Fibroblast of skin of left biceps (primary cell): ENCODE results near the gene PARP6.

ENCODE experiments used
- DNase-seq, 2 experiments: peaks; one replicate each; pipeline ENCODE4 v3.0.0-alpha.2; 2013; ENCODE audit warnings: low read depth in 2 of 2

Gene PARP6, protein sequence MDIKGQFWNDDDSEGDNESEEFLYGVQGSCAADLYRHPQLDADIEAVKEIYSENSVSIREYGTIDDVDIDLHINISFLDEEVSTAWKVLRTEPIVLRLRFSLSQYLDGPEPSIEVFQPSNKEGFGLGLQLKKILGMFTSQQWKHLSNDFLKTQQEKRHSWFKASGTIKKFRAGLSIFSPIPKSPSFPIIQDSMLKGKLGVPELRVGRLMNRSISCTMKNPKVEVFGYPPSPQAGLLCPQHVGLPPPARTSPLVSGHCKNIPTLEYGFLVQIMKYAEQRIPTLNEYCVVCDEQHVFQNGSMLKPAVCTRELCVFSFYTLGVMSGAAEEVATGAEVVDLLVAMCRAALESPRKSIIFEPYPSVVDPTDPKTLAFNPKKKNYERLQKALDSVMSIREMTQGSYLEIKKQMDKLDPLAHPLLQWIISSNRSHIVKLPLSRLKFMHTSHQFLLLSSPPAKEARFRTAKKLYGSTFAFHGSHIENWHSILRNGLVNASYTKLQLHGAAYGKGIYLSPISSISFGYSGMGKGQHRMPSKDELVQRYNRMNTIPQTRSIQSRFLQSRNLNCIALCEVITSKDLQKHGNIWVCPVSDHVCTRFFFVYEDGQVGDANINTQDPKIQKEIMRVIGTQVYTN

DNA sequence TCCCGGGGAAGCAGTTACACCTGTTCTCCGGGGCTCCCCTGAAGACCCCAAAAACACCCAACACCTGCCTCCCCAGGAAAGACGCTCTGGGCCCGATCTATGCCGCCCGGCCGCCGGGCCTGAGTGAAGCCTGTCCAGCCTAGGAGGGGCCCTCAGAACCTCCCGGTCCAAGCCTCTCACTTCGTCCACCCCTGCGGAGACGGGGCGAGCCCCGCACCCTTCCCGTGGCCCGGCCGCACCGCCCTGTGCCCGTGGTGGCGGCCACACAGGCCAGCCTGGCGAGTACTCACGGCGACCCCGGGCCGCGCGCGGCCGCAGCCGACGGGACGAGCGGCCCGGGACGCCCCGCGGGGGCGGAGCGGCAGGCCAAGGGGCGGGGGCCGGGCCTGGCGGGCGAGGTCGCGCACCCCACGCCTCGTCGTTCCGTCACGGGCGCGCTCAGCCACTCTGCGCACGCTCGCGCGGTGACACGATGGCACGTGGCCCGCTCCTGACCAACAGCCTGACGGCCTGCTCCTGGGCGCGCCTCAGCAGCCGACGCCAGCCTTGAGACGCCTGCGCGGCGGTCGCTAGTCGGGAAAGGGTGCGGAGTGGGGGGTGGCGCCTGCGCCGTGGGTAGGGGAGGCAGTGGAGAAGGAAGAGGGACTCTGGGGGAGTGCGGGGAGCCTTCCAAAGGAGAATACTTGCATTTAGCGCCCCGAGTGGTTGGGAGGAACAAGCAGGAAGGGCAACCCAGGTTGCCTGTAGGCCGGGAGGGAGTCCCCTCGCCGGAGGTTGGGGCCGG is at the start of gene PARP6:
PARP6 (minus strand) TSS at position 342 of the 784 bp plus-strand sequence. CDS start 5,077 bp downstream, outside the sequence.
- peak; percentile 96 for DNase-seq

DNA sequence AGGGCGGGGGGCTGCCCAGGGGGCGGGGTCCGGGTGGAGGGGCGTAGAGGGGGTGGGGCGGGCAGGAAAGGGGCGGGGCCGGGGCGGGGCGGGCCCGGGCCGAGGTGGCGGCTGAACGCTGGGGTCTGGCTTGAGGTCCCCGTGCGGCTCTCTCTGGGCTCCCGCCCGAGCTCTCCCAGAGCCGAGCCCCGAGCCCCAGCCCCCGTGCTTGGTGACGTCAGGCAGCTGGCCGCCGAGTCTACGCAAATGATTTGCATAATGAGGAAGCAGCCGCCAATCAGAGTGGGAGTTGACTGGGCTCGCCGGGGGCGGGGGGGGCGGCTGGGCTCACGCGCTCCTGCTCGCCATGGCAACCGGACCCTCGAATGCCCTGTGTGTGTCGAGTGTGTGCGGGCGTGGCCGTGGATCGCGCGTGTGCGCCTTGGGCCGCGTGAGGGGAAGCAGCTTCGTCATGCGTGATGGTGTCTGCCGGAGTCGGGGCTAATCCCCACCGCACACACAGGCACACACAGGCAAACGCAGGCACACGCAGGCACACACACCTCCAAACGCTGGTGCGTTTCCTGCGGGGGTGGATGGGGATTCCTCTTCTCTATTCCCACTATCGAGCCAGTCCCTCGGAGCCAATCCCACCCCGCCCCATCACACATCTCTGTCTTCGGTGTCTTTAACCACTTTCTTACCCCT is 47.8 kb upstream of the PARP6 start, which contains the start of gene CELF6:
CELF6 (minus strand) TSS at position 173 of the 687 bp plus-strand sequence. CDS start 283 bp downstream, outside the sequence.
- DNase-seq: peak; percentile 25 to 34

DNA sequence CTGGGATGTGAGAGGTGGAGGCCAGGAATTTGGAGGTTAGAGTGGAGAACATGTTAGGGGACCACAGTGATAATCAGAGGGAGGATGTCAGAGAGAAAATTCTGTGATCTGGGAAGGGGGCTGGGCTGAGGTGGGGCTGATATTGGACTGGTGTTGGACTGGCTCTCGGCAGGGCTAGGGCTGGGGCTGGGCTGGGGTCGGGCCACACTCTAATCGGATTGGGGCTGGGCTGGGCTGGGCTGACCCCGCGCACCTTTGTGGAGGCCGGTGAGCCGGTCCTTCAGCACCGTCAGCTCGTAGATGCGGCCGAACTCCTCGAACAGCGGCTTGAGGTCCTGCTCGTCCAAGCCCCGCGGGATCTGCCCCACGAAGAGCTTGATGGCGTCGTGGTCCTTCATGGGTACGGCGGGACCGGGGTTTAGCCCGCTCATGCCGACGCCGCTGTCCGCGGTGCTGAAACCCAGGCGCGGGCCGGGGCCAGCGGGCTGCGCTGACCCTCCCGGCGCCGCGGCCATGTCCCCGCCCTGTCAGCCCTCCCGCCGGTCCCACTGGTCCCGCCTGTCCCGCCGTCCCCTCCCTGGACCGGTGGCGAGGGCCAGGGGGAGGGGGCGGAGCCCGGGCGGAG is 47.1 kb upstream of the PARP6 start:
- DNase-seq: no peak

DNA sequence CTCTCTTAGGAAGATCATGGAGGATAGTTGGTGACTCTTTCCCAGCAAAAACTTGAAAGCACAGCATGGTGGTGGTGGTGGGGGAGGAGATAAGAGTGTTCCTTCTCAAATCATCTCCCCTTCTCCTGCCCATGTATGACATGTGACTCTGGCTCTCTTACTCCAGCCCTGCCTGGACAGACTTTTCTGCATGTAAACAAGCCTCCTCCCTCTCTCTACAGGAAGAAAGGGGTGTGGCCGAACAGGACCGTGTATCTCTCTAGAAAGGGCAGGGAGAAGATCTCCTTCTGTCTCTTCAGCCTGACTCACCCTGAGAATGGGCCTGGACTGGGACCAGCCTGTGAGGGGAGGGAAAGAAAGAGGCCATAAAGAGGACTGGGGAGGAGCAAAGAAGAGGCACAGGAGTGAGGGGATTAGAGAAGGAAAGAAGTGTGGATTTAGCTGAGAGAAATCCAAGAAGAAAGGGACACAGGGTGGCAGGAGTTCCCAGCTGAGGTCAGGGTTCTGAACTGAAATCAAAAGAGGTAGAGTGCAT is 46.1 kb upstream of the PARP6 start:
- no peak for DNase-seq

DNA sequence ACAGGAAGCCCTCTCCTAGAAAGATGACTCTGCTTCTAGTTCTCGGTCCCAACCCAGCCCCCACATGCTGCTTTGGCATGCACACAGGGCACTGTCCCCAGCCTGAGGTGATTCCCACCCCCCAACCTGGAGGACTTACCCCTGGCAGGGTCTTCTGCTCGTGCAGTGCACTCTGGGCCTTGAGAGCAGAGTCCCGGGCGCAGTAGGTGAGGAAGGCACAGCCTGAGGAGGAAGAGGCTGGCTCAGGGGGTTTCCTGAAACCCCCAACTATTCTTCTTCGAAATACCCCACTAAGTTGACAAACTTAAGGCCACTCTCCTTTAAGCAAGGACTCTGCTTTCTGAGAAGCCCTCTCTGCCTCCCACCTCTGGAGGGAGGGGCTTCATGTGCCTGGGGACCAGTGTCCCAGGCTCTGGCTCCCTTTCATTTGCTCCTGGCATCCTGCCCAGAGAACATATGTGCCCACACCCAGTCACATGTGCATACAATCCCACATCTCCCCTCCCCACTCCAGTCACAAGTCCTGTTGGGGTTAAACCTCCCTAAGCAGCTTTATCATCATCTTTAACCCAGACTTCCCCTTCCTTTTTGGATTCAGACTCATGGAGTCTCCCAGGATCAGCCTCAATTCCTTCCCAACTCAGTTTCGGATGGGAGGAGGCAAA is 43.5 kb upstream of the PARP6 start:
- no peak for DNase-seq

DNA sequence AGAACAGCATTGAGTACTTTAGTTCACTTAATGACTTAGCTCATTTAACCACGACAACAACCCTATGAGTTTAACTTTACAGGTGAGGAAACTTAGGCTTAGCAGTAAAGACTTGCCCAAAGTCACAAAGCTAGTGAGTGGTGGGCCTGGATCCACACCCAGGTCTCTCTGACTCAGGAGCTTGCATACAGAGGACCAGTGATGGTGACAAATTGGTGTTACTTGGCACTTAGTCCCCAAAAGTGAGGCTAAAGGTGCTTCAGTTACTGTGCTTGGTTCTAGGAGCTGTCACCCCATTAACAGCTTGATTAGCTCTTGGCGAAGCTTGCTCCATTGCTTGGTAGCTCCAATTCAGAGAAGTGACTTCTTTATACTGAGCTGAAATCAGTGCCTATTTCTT is 41.5 kb upstream of the PARP6 start:
- DNase-seq: no peak

DNA sequence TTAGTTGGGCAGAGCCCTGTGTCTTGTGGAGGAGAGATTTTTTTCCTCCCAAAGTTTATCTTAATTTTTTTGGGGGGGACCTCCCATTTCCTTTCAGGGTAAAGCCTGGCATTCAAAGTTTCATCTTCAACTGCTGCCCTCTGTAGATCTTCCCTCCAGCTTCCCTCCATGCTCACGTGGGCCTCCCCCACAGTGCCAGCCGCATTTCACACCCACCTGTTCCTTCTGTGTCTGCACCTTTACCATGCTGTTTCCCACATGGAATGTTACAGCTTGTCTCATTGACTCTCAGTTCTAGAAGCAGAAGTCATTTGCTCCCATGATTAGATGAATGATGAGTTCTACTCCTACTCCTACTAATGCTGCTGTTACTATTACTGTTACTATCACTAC is 41.1 kb upstream of the PARP6 start:
- no peak for DNase-seq

DNA sequence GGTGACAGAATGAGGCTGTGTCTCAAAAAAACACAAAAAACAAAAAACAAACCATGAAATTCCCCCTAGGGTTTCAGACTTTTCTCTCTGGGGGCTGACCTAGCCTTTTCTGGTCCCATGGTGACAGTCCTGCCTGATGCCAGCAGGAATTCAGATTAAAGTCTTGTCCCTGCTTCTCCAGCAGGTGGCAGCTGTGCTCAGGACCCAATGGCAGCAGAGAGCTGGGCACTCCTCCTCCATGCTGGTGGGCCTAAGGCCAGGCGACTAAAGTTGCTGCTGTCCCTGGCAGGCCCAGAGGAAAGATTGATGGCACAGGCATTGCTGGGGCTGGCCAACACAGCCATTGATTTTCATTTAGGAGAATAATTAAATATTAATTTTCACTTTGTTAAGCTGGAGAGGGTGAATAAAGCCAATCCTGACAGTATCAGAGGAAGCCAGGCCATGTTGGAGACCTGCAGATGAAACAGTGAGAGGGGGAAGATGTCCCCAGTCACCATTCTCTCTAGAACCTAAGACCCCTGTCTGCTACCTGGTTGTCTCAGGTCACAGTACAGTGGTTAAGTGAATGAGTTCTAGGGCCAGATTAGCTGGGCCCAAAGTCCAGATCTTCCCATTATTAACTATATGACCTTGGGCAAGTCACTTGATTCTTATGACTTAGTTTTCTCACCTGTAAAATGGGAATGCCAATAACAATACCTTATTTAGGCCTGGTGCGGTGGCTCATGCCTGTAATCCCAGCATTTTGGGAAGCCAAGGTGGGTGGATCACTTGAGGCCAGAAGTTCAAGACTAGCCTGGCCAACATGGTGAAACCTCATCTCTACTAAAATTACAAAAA is 40.5 kb upstream of the PARP6 start:
- DNase-seq: no peak

DNA sequence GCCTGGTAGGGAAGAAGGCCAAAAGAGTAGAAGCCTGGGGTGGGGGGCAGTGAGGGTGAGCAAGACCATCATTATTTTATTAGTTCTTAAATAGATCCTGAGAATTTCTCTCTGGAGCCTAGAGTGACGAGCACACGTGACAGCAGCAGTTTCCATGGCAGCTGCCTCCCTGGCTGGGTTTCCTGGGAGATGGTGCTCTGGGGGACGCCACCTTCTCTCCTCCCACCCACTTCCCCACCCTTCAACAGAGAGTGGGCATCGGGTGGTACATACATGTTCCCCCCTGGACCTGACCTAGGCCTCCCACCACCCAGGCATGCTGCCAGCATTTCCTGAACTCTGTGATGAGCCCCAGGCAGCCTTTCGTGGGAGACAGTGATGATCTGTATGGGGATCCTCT is 34.7 kb upstream of the PARP6 start:
- DNase-seq: no peak

DNA sequence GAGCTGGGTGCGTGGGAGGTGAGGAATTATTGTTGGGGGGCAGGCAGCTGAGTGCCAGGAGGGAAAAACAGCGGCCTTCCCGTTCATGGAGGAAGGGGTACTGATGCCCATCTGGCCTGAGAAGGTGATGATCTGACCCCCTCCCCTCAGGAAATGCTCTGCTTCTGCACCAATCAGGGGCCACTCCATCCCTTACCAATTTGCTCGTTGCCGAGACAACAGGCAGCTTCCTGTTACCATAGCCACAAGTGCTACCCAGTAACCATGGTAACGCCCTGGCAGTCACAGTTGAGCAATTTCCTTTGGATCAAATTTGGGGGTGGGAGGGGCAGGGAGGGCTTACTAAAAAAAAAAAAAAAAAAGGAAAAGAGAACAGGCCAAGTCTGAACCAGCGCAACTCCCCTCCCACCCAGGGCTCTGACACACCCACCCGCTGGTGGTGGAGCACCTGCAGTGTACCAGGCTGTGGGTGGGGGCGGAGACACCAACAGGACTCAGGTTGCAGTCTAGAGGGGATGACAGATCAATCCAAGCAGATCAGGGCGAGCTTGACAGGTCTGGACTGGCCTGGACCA is 33.9 kb upstream of the PARP6 start:
- DNase-seq: no peak

DNA sequence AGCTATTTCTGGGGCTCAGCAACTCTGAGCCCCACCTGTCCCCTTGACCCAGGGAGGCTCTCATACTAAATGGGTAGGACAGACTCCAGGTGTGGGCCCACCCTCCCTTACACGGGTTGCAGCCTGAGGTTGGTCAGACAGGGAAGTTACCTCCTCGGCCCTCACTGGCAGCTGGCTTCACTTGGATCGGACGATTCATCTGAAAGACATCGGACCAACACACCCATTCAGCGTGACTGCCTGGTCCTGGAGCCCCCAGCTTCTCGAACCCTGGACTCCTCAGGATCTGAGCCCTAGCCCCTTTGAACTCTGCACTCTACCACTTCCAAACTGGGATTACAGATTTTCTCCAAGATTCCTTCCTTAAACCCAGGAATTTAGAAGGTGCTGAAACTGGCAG is 32.2 kb upstream of the PARP6 start:
- no peak for DNase-seq

DNA sequence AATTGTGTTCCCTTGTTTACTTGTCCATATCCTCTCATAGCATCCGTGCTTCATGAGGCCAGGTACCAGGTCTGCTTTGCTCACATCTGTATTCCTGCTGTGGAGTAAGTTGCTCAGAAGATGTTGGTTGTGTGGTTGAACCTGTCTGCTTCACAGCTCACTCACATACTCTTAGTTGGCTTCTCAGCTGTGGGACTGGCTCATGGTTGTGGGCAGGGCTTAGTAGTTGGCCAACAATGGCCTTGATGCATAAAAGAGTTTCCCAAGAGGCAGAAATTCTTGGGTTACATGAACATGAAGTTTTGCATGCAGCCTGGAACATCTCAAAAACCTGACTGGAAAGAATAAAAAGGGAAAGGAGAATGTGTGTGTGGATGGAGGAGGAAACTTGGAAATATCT is 30.6 kb upstream of the PARP6 start:
- no peak for DNase-seq

DNA sequence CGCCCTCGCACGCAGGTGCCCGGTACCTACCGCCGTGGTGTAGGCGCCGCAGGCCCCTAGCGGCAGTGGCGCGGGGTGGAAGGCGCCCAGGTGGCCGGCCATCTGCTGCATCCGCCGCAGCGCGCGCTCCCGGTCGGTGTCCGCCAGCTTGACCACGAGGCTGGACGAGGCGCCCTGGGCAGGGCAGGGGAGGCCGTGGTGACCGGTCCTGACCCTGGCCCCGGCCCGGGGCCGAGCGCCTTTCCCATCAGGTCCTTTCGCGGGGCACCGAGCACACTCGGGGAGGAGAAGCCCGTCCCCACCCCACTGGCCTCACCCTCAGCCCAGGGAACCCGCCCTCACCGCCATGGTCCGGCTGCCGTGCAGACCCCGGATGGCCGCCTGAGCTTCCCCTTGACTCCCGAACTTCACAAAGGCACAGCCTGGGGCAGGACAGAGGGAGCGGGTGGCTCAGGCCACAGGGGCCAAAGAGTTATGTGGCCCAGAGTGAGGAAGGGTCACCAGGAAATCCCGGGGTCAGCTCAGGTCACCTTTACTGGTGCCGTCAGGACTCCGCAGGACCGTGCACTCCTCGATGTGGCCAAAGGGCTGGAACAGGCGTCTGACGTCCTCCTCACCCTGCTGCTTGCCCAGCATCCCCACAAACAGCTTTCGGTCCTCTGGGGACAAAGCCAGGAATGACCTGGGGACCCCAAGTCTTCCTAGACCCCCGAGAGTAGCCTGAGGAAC is 17.4 kb upstream of the PARP6 start:
- DNase-seq: no peak

DNA sequence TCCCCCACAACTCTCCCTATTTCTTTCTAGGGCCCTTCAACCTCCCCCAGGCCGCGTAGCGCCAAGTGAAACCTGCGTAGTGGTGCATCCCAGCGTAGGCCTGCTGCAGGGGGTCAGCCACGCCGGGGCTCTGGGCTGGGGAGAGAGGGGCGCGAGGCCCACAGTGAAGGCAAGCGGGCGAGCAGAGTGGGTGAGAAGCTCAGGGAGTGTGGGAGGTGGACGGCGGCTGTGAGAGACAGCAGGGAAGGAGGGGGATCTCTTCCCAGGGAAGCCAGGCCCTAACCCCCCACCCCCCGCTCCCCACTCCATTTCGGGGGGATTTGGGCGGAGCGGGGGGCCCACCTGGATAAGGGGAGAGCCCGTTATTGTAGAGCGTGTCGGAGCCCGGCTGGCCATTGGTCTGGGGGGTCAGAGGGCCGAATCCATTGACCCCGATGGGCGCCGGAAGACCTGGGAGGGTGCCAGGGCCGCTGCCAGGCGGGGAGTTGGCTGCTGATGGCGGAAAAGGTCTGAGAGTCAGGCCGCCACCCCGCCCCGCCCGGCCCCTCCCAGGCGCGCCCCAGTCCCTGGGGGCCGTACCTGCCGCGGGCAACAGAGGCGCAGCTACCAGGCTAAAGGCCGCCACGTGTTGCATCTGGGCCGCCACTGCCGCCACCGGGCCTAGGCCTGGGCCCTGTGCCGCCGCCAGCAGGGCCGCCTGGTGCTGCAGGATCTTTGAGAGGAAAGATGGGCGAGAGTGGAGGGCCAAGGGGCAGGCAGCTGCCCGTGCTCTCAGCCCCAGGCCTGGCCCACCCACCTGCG is 16.6 kb upstream of the PARP6 start:
- DNase-seq: no peak

DNA sequence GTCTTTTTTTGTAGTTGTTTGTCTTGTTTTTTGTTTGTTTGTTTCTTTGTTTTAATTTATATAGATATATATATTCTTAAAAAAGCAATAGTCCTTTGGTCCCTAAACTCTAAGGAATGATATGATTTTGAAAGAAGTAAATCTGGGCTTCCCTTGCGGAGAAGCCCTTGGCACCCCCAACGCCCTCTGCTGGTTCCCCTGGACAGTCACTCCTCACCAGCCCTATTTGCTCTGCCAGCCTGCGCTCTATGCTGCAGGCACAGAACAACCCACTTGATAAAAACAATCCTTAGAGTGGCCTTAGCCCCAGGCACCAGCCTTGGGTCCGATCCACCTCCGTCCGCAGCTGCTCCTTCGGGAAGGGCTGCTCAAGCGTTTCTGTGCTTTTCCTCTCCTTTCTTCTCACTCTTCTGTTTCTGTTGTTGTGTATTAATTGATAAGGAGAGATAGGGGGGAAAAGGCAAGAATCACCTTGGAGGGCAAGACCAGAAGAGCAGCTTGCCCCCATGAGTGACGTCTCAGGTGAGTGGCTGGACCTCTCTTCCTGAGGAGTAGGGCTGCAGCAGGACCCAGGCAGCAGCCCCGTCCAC is 13.7 kb upstream of the PARP6 start:
- no peak for DNase-seq

DNA sequence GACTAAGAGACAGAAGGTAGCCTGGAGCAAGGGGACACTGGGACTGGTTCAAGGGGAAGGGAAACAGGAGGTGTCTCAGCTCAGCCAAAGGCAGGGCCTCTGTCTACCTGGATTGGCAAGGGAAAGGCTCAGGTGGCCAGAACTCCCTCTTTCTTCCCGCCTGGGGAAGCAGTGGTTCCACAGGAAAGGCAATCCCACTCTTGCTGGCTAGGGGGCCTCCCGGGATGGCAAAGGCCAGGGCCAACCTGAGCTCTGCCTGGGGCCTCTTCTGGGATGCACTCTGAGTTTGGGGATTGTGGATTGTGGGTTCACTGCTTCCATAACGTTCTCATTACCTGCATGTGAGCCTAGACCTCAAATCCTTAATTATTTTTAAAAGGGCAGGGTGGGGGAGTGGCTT is 13.0 kb upstream of the PARP6 start:
- DNase-seq: no peak

DNA sequence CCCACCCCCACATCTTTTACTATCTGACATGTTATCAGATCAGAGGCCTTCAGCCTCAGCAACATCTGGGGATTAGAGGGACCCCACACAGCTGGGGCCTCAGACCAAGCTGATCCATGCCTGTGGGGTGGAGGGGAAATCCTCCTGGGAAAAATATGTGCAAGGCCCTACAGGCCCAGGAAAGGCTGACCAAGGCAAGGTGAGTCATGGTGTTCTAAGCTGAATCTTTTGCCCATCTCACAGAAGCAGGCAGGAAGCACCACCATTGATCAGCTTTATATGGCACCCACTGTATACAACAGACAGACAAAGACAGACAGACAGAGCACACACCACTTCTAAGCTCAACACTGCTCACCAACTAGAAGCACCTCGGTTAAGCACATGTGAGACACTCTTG is 12.4 kb upstream of the PARP6 start:
- DNase-seq: no peak
